Mesenchymal stem cell (in vitro differentiated cells and primary cell): ENCODE data around the gene TAT. TPM values are rescaled to one million over a fixed set of nuclear protein-coding genes. Genes with fewer than 3 reads are reported as not detected.

Experiments used
- small RNA-seq: library from polyadenylated mRNA; stranded (forward); fragments of <200 nt; extraction: miRNeasy Mini kit (QIAGEN cat#:217004); gene quantifications from one replicate; pipeline ENCODE3, GENCODE V24; 2013; ENCODE audit warnings: low read depth

The TAT gene

Small RNA genes lying within 50 kb of the gene (small RNA-seq; reads per million reads assigned to genes)
- not detected for gene RNU6-1061P
